Measurements from ENCODE around the gene LAMP1.
"Not testable (repeated sequence)": the region's sequence is repeated elsewhere in the genome, so short reads cannot be mapped to it uniquely, and the experiment has no call there.

LAMP1 gene

GRCh38 chr13:113329656-113330312 is 32.7 kb downstream of the LAMP1 start:
- DNase-seq = no peak

GRCh38 chr13:113332615-113333014 is 35.6 kb downstream of the LAMP1 start:
- DNase-seq = no peak

- no peak for DNase-seq
Observed at GRCh38 chr13:113333076-113333475, 36.0 kb downstream of the LAMP1 start.

- no peak for DNase-seq
Observed at GRCh38 chr13:113337556-113337955, 40.5 kb downstream of the LAMP1 start.

GRCh38 chr13:113337976-113338375 is 40.9 kb downstream of the LAMP1 start:
- no peak for DNase-seq

GRCh38 chr13:113338451-113338850 is 41.4 kb downstream of the LAMP1 start:
- DNase-seq = no peak

GRCh38 chr13:113342820-113343691 is 46.0 kb downstream of the LAMP1 start:
- DNase-seq = no peak

- no peak for DNase-seq
Observed at GRCh38 chr13:113343692-113343968, 46.6 kb downstream of the LAMP1 start.

GRCh38 chr13:113345486-113345885 is 48.4 kb downstream of the LAMP1 start:
- no peak for DNase-seq

GRCh38 chr13:113347736-113348225 is 50.7 kb downstream of the LAMP1 start:
- not testable (repeated sequence) for DNase-seq

- no peak for DNase-seq
Observed at GRCh38 chr13:113348591-113348990, 51.6 kb downstream of the LAMP1 start.

GRCh38 chr13:113349050-113349449 is 52.0 kb downstream of the LAMP1 start:
- DNase-seq = no peak

- no peak for DNase-seq
Observed at GRCh38 chr13:113349491-113349890, 52.5 kb downstream of the LAMP1 start.

- DNase-seq = no peak
Observed at GRCh38 chr13:113350065-113350937, 53.3 kb downstream of the LAMP1 start.

GRCh38 chr13:113350938-113351335 is 53.9 kb downstream of the LAMP1 start:
- no peak for DNase-seq

GRCh38 chr13:113351514-113352026 is 54.5 kb downstream of the LAMP1 start:
- no peak for DNase-seq

GRCh38 chr13:113353254-113353653 is 56.2 kb downstream of the LAMP1 start:
- DNase-seq = no peak

- DNase-seq = no peak
Observed at GRCh38 chr13:113354831-113355610, 58.0 kb downstream of the LAMP1 start.

GRCh38 chr13:113355621-113356020 is 58.6 kb downstream of the LAMP1 start:
- no peak for DNase-seq

- no peak for DNase-seq
Observed at GRCh38 chr13:113356596-113356995, 59.6 kb downstream of the LAMP1 start.

- no peak for DNase-seq
Observed at GRCh38 chr13:113357529-113357928, 60.5 kb downstream of the LAMP1 start.

GRCh38 chr13:113358653-113359190 is 61.7 kb downstream of the LAMP1 start:
- no peak for DNase-seq
